ENCODE data around the gene ECM1.
A peak's percentile ranks its signal among the peaks of the same experiment; 100 is the strongest.

ECM1 gene

DNA sequence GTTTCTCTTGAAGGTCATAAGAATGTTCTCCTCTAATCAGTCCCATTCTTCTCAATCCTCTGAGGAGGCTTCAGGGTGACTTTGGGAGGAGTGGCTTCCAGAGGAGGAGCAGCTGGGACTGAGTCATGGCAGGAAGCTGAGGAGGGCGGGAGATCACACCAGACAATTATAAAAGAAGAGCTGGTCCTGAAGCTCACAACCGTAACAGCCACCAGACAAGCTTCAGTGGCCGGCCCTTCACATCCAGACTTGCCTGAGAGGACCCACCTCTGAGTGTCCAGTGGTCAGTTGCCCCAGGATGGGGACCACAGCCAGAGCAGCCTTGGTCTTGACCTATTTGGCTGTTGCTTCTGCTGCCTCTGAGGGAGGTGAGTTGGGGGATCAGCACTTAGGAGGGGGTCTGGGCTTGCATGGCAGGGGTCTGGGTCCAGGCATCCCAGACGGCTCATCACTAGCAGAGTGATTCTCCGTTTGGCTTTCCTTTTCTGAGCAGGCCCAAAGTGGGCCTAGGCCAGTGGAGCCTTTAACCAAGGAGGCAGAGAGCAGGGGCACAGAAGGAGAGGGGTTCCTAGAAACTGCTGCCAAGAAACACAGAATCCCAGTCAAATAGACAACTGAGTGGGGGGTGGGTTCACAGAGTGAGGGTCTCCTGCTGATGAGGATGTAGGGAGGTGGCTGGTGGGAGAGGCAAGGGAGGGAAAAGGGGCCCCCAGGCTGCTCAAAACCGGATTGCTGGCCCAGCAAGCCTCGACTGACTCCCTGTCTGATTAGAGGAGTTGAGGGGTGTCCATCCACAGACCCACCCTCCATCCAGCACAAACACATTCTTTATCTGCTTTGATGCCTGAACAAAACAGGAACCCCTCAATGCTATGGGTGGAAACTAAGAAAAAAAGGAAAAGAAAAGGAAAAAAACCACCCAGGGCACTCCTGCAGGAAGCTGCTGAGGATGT is at the start of gene ECM1:
ECM1 (plus strand) TSS at position 198 of the 953 bp plus-strand sequence; CDS start at position 299, 101 bp downstream.
- no peak for TF ChIP-seq CTCF (IDR thresholded peaks at IDR 0.05; ENCODE audit: low read depth, low read length, missing control alignments)
- DNase-seq: peak; percentile 76
- in situ Hi-C loops (cut with HindIII; ENCODE audit: low pct_ligation_motif_present, low sequenced_read_pairs): no loop called here
- Histone ChIP-seq H3K36me3 (replicated peaks) (peaks cover 19% of the 10 kb centered on the region), H3K27ac (peak within 1 kb of the TSS; percentile 14), H3K27me3 (replicated peaks) (no peaks in the 10 kb centered on the region), H3K4me3 (ENCODE audit: low read depth, low read length) (peak within 1 kb of the TSS; percentile 48)

DNA sequence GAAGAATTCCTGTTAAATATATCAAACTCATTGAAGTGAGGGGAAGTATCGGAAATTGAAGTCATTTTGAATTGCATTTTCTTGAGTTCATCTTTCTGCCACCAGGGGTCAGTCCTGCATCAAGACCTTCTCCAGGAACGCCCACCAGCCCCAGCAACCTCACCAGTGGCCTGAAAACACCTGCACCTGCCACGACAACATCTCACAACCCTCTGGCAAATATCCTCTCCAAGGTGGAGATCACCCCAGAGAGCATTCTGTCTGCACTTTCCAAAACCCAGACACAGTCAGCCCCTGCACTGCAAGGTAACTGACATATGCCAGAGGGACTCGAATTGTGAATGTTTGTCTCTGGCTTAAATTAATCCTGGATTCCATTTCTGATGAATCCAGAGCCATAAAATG is 43.5 kb upstream of the ECM1 start:
- H3K4me3 ChIP-seq (ENCODE audit: low read depth, low read length): no peak overlapping the region
- no peaks in the 10 kb centered on the region for H3K27me3 ChIP-seq (replicated peaks)
- in situ Hi-C loops (cut with HindIII; ENCODE audit: low pct_ligation_motif_present, low sequenced_read_pairs): no loop called here
- no peak overlapping the region for H3K27ac ChIP-seq
- DNase-seq: peak; percentile 44
- peak; percentile 81 for TF ChIP-seq CTCF (IDR thresholded peaks at IDR 0.05; ENCODE audit: low read depth, low read length, missing control alignments)
- peaks cover 11% of the 10 kb centered on the region for H3K36me3 ChIP-seq (replicated peaks)

- TF ChIP-seq CTCF (IDR thresholded peaks at IDR 0.05; ENCODE audit: low read depth, low read length, missing control alignments): no peak
- DNase-seq: no peak
- Histone ChIP-seq H3K4me3 (ENCODE audit: low read depth, low read length) (no peak overlapping the region), H3K36me3 (replicated peaks) (peaks cover 22% of the 10 kb centered on the region), H3K27ac (no peak overlapping the region), H3K27me3 (replicated peaks) (no peaks in the 10 kb centered on the region)
- in situ Hi-C loops (cut with HindIII; ENCODE audit: low pct_ligation_motif_present, low sequenced_read_pairs): no loop called here
Observed at GRCh38 chr1:150466964-150467363, 40.9 kb upstream of the ECM1 start.

DNA sequence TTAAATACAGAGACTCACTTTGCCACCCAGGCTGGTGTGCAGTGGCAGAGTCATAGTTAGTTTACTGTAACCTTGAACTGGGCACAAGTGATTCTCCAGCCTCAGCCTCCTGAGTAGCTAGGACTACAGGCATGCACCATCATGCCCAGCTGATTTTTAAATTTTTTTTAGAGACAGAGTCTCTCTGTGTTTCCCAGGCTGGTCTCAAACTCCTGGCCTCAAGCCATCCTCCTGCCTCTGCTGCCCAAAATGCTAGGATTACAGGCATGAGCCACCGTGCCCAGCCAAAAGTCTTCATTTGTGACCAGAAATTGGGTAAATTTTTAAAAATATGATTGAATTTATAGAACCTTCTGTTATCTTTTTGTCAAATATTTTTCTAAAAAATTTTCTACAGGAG is 38.6 kb upstream of the ECM1 start:
- in situ Hi-C loops (cut with HindIII; ENCODE audit: low pct_ligation_motif_present, low sequenced_read_pairs): no loop called here
- H3K27me3 ChIP-seq (replicated peaks): no peaks in the 10 kb centered on the region
- H3K4me3 ChIP-seq (ENCODE audit: low read depth, low read length): no peak overlapping the region
- TF ChIP-seq CTCF (IDR thresholded peaks at IDR 0.05; ENCODE audit: low read depth, low read length, missing control alignments): no peak
- no peak overlapping the region for H3K27ac ChIP-seq
- H3K36me3 ChIP-seq (replicated peaks): peaks cover 25% of the 10 kb centered on the region
- DNase-seq: no peak

DNA sequence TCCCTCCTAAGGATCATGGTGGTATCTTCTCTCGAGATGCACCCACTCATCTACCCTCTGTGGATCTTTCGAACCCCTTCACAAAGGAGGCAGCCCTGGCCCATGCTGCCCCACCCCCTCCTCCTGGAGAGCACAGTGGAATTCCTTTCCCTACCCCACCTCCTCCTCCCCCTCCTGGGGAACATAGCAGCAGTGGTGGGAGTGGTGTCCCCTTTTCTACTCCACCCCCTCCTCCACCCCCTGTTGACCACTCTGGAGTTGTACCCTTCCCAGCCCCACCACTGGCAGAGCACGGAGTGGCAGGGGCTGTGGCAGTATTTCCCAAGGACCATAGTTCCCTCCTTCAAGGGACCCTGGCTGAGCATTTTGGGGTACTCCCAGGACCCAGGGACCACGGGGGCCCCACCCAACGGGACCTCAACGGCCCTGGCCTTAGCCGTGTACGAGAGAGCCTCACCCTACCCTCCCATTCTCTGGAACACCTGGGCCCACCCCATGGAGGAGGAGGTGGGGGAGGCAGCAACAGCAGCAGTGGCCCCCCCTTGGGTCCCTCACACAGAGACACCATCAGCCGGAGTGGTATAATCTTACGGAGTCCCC is 35.2 kb upstream of the ECM1 start:
- DNase-seq: no peak
- in situ Hi-C loops (cut with HindIII; ENCODE audit: low pct_ligation_motif_present, low sequenced_read_pairs): no loop called here
- no peak for TF ChIP-seq CTCF (IDR thresholded peaks at IDR 0.05; ENCODE audit: low read depth, low read length, missing control alignments)
- Histone ChIP-seq H3K4me3 (ENCODE audit: low read depth, low read length) (no peak overlapping the region), H3K27me3 (replicated peaks) (no peaks in the 10 kb centered on the region), H3K36me3 (replicated peaks) (peaks cover 18% of the 10 kb centered on the region), H3K27ac (no peak overlapping the region)
